IPS-15b (cell line): ENCODE data around the gene FAM76B.

ENCODE experiments used
- H3K27me3 ChIP-seq: one replicate; pipeline ENCODE4 v1.6.1; 2013; ENCODE audit warnings: low read length; ENCODE audit not compliant: control insufficient read depth, insufficient read depth
- H3K36me3 ChIP-seq: one replicate; pipeline ENCODE4 v1.6.1; 2013; ENCODE audit warnings: low read length; ENCODE audit not compliant: control insufficient read depth, insufficient read depth
- H3K4me1 ChIP-seq: one replicate; pipeline ENCODE4 v1.6.1; 2013; ENCODE audit warnings: mild to moderate bottlenecking, low read length; ENCODE audit not compliant: control insufficient read depth, insufficient read depth
- H3K4me3 ChIP-seq: one replicate; pipeline ENCODE4 v1.5.1; 2013; ENCODE audit warnings: low read depth, low read length
- H3K9ac ChIP-seq: one replicate; pipeline ENCODE4 v1.6.1; 2013; ENCODE audit warnings: low read depth, mild to moderate bottlenecking, low read length
- H3K9me3 ChIP-seq: one replicate; pipeline ENCODE4 v1.6.1; 2013; ENCODE audit warnings: mild to moderate bottlenecking, low read length; ENCODE audit not compliant: control insufficient read depth, insufficient read depth

Gene FAM76B

GRCh38 chr11:95762534-95762933 is 27.0 kb downstream of the FAM76B start:
- no peak overlapping the region for H3K9ac ChIP-seq
- no peaks in the 10 kb centered on the region for H3K4me1 ChIP-seq
- H3K27me3 ChIP-seq: no peaks in the 10 kb centered on the region
- no peaks in the 10 kb centered on the region for H3K36me3 ChIP-seq
- H3K4me3 ChIP-seq: no peak overlapping the region
- H3K9me3 ChIP-seq: no peaks in the 10 kb centered on the region

- Histone ChIP-seq H3K4me1 (no peaks in the 10 kb centered on the region), H3K36me3 (no peaks in the 10 kb centered on the region), H3K27me3 (no peaks in the 10 kb centered on the region), H3K9me3 (no peaks in the 10 kb centered on the region), H3K9ac (no peak overlapping the region), H3K4me3 (no peak overlapping the region)
Observed at GRCh38 chr11:95760941-95761340, 28.6 kb downstream of the FAM76B start.

GRCh38 chr11:95751515-95751914 is 38.1 kb downstream of the FAM76B start:
- H3K36me3 ChIP-seq: no peaks in the 10 kb centered on the region
- H3K4me3 ChIP-seq: no peak overlapping the region
- H3K4me1 ChIP-seq: no peaks in the 10 kb centered on the region
- H3K9me3 ChIP-seq: no peaks in the 10 kb centered on the region
- H3K9ac ChIP-seq: no peak overlapping the region
- H3K27me3 ChIP-seq: no peaks in the 10 kb centered on the region

- no peaks in the 10 kb centered on the region for H3K36me3 ChIP-seq
- no peak overlapping the region for H3K4me3 ChIP-seq
- H3K9me3 ChIP-seq: no peaks in the 10 kb centered on the region
- H3K27me3 ChIP-seq: no peaks in the 10 kb centered on the region
- H3K9ac ChIP-seq: no peak overlapping the region
- H3K4me1 ChIP-seq: no peaks in the 10 kb centered on the region
Observed at GRCh38 chr11:95750101-95750500, 39.5 kb downstream of the FAM76B start.

- H3K9me3 ChIP-seq: no peaks in the 10 kb centered on the region
- H3K27me3 ChIP-seq: no peaks in the 10 kb centered on the region
- H3K36me3 ChIP-seq: no peaks in the 10 kb centered on the region
- no peaks in the 10 kb centered on the region for H3K4me1 ChIP-seq
- H3K9ac ChIP-seq: no peak overlapping the region
- H3K4me3 ChIP-seq: no peak overlapping the region
Observed at GRCh38 chr11:95739108-95739938, 50.3 kb downstream of the FAM76B start.

GRCh38 chr11:95736809-95737208 is 52.8 kb downstream of the FAM76B start:
- Histone ChIP-seq H3K36me3 (no peaks in the 10 kb centered on the region), H3K4me1 (no peaks in the 10 kb centered on the region), H3K9me3 (no peaks in the 10 kb centered on the region), H3K9ac (no peak overlapping the region), H3K27me3 (no peaks in the 10 kb centered on the region), H3K4me3 (no peak overlapping the region)

- H3K4me1 ChIP-seq: no peaks in the 10 kb centered on the region
Observed at GRCh38 chr11:95736355-95736754, 53.2 kb downstream of the FAM76B start.

GRCh38 chr11:95734009-95734572 is 55.5 kb downstream of the FAM76B start:
- Histone ChIP-seq H3K9me3 (no peaks in the 10 kb centered on the region), H3K9ac (no peak overlapping the region), H3K4me3 (no peak overlapping the region), H3K4me1 (no peaks in the 10 kb centered on the region), H3K36me3 (no peaks in the 10 kb centered on the region), H3K27me3 (no peaks in the 10 kb centered on the region)

More at GRCh38 chr11:95736355-95736754, 53.2 kb downstream of the FAM76B start:
- no peaks in the 10 kb centered on the region for H3K27me3 ChIP-seq
- H3K4me3 ChIP-seq: no peak overlapping the region
- no peaks in the 10 kb centered on the region for H3K36me3 ChIP-seq
- no peaks in the 10 kb centered on the region for H3K9me3 ChIP-seq
- no peak overlapping the region for H3K9ac ChIP-seq

- Histone ChIP-seq H3K27me3 (no peaks in the 10 kb centered on the region), H3K9ac (no peak overlapping the region), H3K36me3 (no peaks in the 10 kb centered on the region)
Observed at GRCh38 chr11:95732930-95733602, 56.5 kb downstream of the FAM76B start.

GRCh38 chr11:95729462-95729861 is 60.1 kb downstream of the FAM76B start:
- H3K9ac ChIP-seq: no peak overlapping the region
- no peak overlapping the region for H3K4me3 ChIP-seq
- no peaks in the 10 kb centered on the region for H3K36me3 ChIP-seq
- H3K9me3 ChIP-seq: no peaks in the 10 kb centered on the region
- no peaks in the 10 kb centered on the region for H3K4me1 ChIP-seq
- no peaks in the 10 kb centered on the region for H3K27me3 ChIP-seq

More at GRCh38 chr11:95732930-95733602, 56.5 kb downstream of the FAM76B start:
- Histone ChIP-seq H3K4me3 (no peak overlapping the region), H3K4me1 (no peaks in the 10 kb centered on the region), H3K9me3 (no peaks in the 10 kb centered on the region)

GRCh38 chr11:95728790-95729189 is 60.8 kb downstream of the FAM76B start:
- H3K9ac ChIP-seq: no peak overlapping the region
- H3K36me3 ChIP-seq: no peaks in the 10 kb centered on the region
- no peaks in the 10 kb centered on the region for H3K4me1 ChIP-seq
- H3K9me3 ChIP-seq: no peaks in the 10 kb centered on the region
- no peaks in the 10 kb centered on the region for H3K27me3 ChIP-seq
- no peak overlapping the region for H3K4me3 ChIP-seq

GRCh38 chr11:95728094-95728493 is 61.5 kb downstream of the FAM76B start:
- no peak overlapping the region for H3K9ac ChIP-seq
- H3K27me3 ChIP-seq: no peaks in the 10 kb centered on the region
- no peak overlapping the region for H3K4me3 ChIP-seq
- no peaks in the 10 kb centered on the region for H3K4me1 ChIP-seq
- H3K9me3 ChIP-seq: no peaks in the 10 kb centered on the region
- no peaks in the 10 kb centered on the region for H3K36me3 ChIP-seq
